ENCODE results near the gene ZNF544. TPM values are rescaled to one million over a fixed set of nuclear protein-coding genes. Genes with fewer than 3 reads are reported as not detected.
A peak's percentile ranks its signal among the peaks of the same experiment; 100 is the strongest.

ZNF544 gene
- total RNA-seq, 1 donor from 2014 or later = 55.8 TPM

- H3K27me3 ChIP-seq (ENCODE audit: control insufficient read depth, insufficient read depth, low read length) = no peaks in the 10 kb centered on the region
- FAIRE-seq = no peak
- peak; percentile 10 for DNase-seq (ENCODE audit: low read depth)
- no peak overlapping the region for H3K4me3 ChIP-seq (ENCODE audit: low read depth, low read length)
- TF ChIP-seq, protein P1, sequence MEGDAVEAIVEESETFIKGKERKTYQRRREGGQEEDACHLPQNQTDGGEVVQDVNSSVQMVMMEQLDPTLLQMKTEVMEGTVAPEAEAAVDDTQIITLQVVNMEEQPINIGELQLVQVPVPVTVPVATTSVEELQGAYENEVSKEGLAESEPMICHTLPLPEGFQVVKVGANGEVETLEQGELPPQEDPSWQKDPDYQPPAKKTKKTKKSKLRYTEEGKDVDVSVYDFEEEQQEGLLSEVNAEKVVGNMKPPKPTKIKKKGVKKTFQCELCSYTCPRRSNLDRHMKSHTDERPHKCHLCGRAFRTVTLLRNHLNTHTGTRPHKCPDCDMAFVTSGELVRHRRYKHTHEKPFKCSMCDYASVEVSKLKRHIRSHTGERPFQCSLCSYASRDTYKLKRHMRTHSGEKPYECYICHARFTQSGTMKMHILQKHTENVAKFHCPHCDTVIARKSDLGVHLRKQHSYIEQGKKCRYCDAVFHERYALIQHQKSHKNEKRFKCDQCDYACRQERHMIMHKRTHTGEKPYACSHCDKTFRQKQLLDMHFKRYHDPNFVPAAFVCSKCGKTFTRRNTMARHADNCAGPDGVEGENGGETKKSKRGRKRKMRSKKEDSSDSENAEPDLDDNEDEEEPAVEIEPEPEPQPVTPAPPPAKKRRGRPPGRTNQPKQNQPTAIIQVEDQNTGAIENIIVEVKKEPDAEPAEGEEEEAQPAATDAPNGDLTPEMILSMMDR (IDR thresholded peaks at IDR 0.05; ENCODE audit: insufficient read depth, low read length, severe bottlenecking) = no peak
- H3K36me3 ChIP-seq (ENCODE audit: control insufficient read depth, insufficient read depth, low read length) = peaks cover 1% of the 10 kb centered on the region
These were observed 46.1 kb downstream of the ZNF544 start for GRCh38 chr19:58274771-58275201.

DNA sequence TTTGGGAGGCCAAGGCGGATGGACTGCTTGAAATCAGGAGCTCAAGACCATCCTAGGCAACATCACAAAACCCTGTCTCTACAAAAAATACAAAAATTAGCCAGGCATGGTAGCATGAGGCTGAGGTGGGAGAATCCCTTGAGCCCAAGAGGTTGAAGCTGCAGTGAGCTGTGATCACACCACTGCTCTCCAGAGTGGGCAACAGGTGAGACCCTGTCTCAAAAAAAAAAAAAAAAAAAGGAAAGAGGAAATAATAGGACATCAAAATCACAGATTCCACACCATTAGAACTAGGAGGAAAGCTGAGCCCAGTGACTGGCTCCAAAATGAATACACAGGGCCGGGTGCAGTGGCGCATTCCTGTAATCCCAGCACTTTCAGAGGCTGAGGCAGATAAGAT is 46.9 kb downstream of the ZNF544 start:
- DNase-seq (ENCODE audit: low read depth) = no peak
- H3K36me3 ChIP-seq (ENCODE audit: control insufficient read depth, insufficient read depth, low read length) = peaks cover 1% of the 10 kb centered on the region
- H3K4me3 ChIP-seq (ENCODE audit: low read depth, low read length) = no peak overlapping the region
- FAIRE-seq = no peak
- no peaks in the 10 kb centered on the region for H3K27me3 ChIP-seq (ENCODE audit: control insufficient read depth, insufficient read depth, low read length)
- TF ChIP-seq, protein P1 (IDR thresholded peaks at IDR 0.05; ENCODE audit: insufficient read depth, low read length, severe bottlenecking) = no peak

- no peak overlapping the region for H3K4me3 ChIP-seq (ENCODE audit: low read depth, low read length)
- no peak for FAIRE-seq
- DNase-seq (ENCODE audit: low read depth) = no peak
- H3K27me3 ChIP-seq (ENCODE audit: control insufficient read depth, insufficient read depth, low read length) = no peaks in the 10 kb centered on the region
- no peaks in the 10 kb centered on the region for H3K36me3 ChIP-seq (ENCODE audit: control insufficient read depth, insufficient read depth, low read length)
- TF ChIP-seq, protein P1 (IDR thresholded peaks at IDR 0.05; ENCODE audit: insufficient read depth, low read length, severe bottlenecking) = no peak
These were observed 48.5 kb downstream of the ZNF544 start for GRCh38 chr19:58277197-58277596.

DNA sequence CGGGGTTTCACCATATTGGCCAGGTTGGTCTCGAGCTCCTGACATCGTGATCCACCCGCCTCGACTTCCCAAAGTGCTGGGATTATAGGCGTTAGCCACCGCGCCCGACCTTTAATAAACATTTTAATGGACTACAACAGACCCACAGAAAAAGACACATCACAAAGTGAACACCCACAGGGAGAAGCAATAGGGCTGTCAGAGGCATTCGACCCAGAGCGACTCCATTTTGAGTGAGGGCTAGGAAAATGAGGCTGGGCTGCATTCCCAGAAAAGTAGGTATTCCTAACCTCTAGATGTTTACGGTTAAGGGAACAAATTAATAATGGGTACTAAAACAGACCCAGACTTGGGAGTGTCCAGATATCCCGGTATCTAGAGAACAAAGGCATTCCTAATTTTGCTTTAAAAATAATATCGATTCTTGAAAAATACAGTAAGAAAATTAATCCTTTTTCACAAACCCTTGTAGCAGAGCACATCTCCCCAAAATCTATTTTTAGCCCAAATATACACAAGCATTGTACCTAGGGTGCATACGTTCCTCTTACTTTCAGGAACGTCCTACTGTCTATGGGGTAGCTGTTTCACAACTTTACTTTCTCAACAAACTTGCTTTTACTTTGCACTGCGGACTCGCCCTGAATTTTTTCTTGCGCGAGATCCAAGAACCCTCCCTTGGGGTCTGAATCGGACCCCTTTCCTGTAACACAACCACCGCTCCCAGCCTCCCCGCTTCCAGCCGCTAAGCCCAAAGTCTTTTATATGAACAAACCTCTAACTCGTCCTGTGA is 49.2 kb downstream of the ZNF544 start:
- no peaks in the 10 kb centered on the region for H3K36me3 ChIP-seq (ENCODE audit: control insufficient read depth, insufficient read depth, low read length)
- TF ChIP-seq, protein P1 (IDR thresholded peaks at IDR 0.05; ENCODE audit: insufficient read depth, low read length, severe bottlenecking) = no peak
- peak overlapping the region; percentile 96 for H3K4me3 ChIP-seq (ENCODE audit: low read depth, low read length)
- no peak for DNase-seq (ENCODE audit: low read depth)
- no peaks in the 10 kb centered on the region for H3K27me3 ChIP-seq (ENCODE audit: control insufficient read depth, insufficient read depth, low read length)
- no peak for FAIRE-seq

GRCh38 chr19:58278541-58279041 is 49.9 kb downstream of the ZNF544 start, which contains the start of gene ZNF8:
ZNF8 (plus strand) TSS chr19:58278955; CDS start chr19:58279082, 127 bp downstream.
- DNase-seq (ENCODE audit: low read depth) (peak; percentile 96), FAIRE-seq (no peak)
- TF ChIP-seq, protein P1 (IDR thresholded peaks at IDR 0.05; ENCODE audit: insufficient read depth, low read length, severe bottlenecking) = peak; percentile 11
- H3K36me3 ChIP-seq (ENCODE audit: control insufficient read depth, insufficient read depth, low read length) = no peaks in the 10 kb centered on the region
- peak within 1 kb of the TSS; percentile 96 for H3K4me3 ChIP-seq (ENCODE audit: low read depth, low read length)
- H3K27me3 ChIP-seq (ENCODE audit: control insufficient read depth, insufficient read depth, low read length) = no peaks in the 10 kb centered on the region
